Skin epidermis (tissue), 12 donors: ENCODE results near the gene MTHFSD.
A peak's percentile ranks its signal among the peaks of the same experiment; 100 is the strongest.

Experiments used
- H3K27ac ChIP-seq, 21 experiments: fragments of 200-600 bp; sonication (generic) in 11 of 21; one replicate each; pipeline ENCODE4 v1.5.0; 2020; ENCODE audit warnings: mild to moderate bottlenecking in 3 of 21, inconsistent platforms in 2 of 21, moderate library complexity in 2 of 21
- H3K4me3 ChIP-seq, 7 experiments: fragments of 200-600 bp; sonication (generic) in 2 of 7; one replicate each; pipeline ENCODE4 v1.5.0; 2020; ENCODE audit warnings: inconsistent platforms in 2 of 7, mild to moderate bottlenecking in 2 of 7, moderate library complexity in 1 of 7

The MTHFSD gene

GRCh38 chr16:86584726-86585721 lies 30.0 kb upstream of the MTHFSD start:
- Histone ChIP-seq H3K27ac (peak overlapping the region in 5 of 21 experiments; percentile 4 to 59 (median 26)), H3K4me3 (no peak overlapping the region)

GRCh38 chr16:86584071-86584685 lies 29.1 kb upstream of the MTHFSD start:
- no peak overlapping the region for H3K27ac ChIP-seq
- H3K4me3 ChIP-seq = no peak overlapping the region

- no peak overlapping the region for H3K4me3 ChIP-seq
- no peak overlapping the region for H3K27ac ChIP-seq
These were observed 26.4 kb upstream of the MTHFSD start for GRCh38 chr16:86581458-86581857.

- H3K4me3 ChIP-seq = no peak overlapping the region
- H3K27ac ChIP-seq = no peak overlapping the region
These were observed 25.7 kb upstream of the MTHFSD start for GRCh38 chr16:86580791-86581170.

- Histone ChIP-seq H3K27ac (peak overlapping the region in 1 of 21 experiments; percentile 69), H3K4me3 (peak overlapping the region in 1 of 7 experiments; percentile 30)
These were observed 25.2 kb upstream of the MTHFSD start for GRCh38 chr16:86580063-86580790.

- H3K4me3 ChIP-seq = peak overlapping the region in 4 of 7 experiments; percentile 18 to 30 (median 20)
- H3K27ac ChIP-seq = peak overlapping the region in 7 of 21 experiments; percentile 1 to 69 (median 43)
These were observed 24.4 kb upstream of the MTHFSD start for GRCh38 chr16:86579268-86580062.

GRCh38 chr16:86578611-86579267 lies 23.7 kb upstream of the MTHFSD start:
- Histone ChIP-seq H3K4me3 (peak overlapping the region in 4 of 7 experiments; percentile 18 to 30 (median 20)), H3K27ac (peak overlapping the region in 7 of 21 experiments; percentile 1 to 69 (median 43))

- H3K4me3 ChIP-seq = peak within 1 kb of the TSS in 4 of 7 experiments; percentile 18 to 30 (median 20)
These were observed 23.1 kb upstream of the MTHFSD start, which contains the start of gene FOXL1 for GRCh38 chr16:86578061-86578599. FOXL1 (plus strand) TSS chr16:86578549; CDS start chr16:86578724, 175 bp downstream.

GRCh38 chr16:86577314-86577971 lies 22.4 kb upstream of the MTHFSD start:
- Histone ChIP-seq H3K4me3 (no peak overlapping the region), H3K27ac (no peak overlapping the region)

More at GRCh38 chr16:86578061-86578599, 23.1 kb upstream of the MTHFSD start, which contains the start of gene FOXL1:
- peak within 1 kb of the TSS in 7 of 21 experiments; percentile 1 to 69 (median 43) for H3K27ac ChIP-seq

GRCh38 chr16:86576591-86577313 lies 21.7 kb upstream of the MTHFSD start:
- Histone ChIP-seq H3K27ac (peak overlapping the region in 3 of 21 experiments; percentile 3 to 29 (median 7)), H3K4me3 (peak overlapping the region in 6 of 7 experiments; percentile 14 to 31 (median 21))

GRCh38 chr16:86575754-86576557 lies 20.9 kb upstream of the MTHFSD start:
- H3K27ac ChIP-seq = peak overlapping the region in 3 of 21 experiments; percentile 3 to 29 (median 7)
- H3K4me3 ChIP-seq = peak overlapping the region in 6 of 7 experiments; percentile 14 to 31 (median 21)

GRCh38 chr16:86575095-86575685 lies 20.2 kb upstream of the MTHFSD start:
- no peak overlapping the region for H3K27ac ChIP-seq

GRCh38 chr16:86574646-86575045 lies 19.6 kb upstream of the MTHFSD start:
- Histone ChIP-seq H3K27ac (no peak overlapping the region), H3K4me3 (no peak overlapping the region)

More at GRCh38 chr16:86575095-86575685, 20.2 kb upstream of the MTHFSD start:
- H3K4me3 ChIP-seq = peak overlapping the region in 2 of 7 experiments; percentile 17 to 25

- no peak overlapping the region for H3K4me3 ChIP-seq
These were observed 18.8 kb upstream of the MTHFSD start for GRCh38 chr16:86573646-86574508.

GRCh38 chr16:86573215-86573614 lies 18.2 kb upstream of the MTHFSD start:
- no peak overlapping the region for H3K27ac ChIP-seq

More at GRCh38 chr16:86573646-86574508, 18.8 kb upstream of the MTHFSD start:
- H3K27ac ChIP-seq = no peak overlapping the region

More at GRCh38 chr16:86573215-86573614, 18.2 kb upstream of the MTHFSD start:
- no peak overlapping the region for H3K4me3 ChIP-seq
